ENCODE data around the gene PCLO. TPM values are rescaled to one million over a fixed set of nuclear protein-coding genes. Genes with fewer than 3 reads are reported as not detected.

PCLO gene
- total and polyA plus RNA-seq, 4 donors: 0.04 to 1.1 (median 0.48) TPM

- TF ChIP-seq CTCF (IDR thresholded peaks at IDR 0.05; ENCODE audit: low read depth, low read length, missing input control) (no peak), ATF3 (IDR thresholded peaks at IDR 0.05) (no peak)
Measured at GRCh38 chr7:82704121-82704520, 458.6 kb downstream of the PCLO start (continued).

Small RNA genes lying within 50 kb of the gene (small RNA-seq; reads per million reads assigned to genes)
- gene RNA5SP235: not detected

All from liver (tissue), 6 donors.